Loucy (cell line): ENCODE measurements around the gene FOXN4.
A peak's percentile ranks its signal among the peaks of the same experiment; 100 is the strongest.

Source experiments
- H2AFZ ChIP-seq: fragments of 200-600 bp; sonication (generic); 2 replicates; pipeline ENCODE4 v1.6.0; 2016; ENCODE audit warnings: antibody characterized with exemption, mild to moderate bottlenecking, low read length, moderate library complexity
- H3F3A ChIP-seq: fragments of 200-600 bp; 2 replicates; pipeline ENCODE4 v1.6.0; 2016; ENCODE audit warnings: antibody characterized with exemption, low read depth, mild to moderate bottlenecking
- H3K27me3 ChIP-seq: fragments of 200-600 bp; sonication (generic); 2 replicates; pipeline ENCODE4 v1.6.1; 2014; ENCODE audit warnings: low read length, mild to moderate bottlenecking; ENCODE audit not compliant: insufficient read depth, poor library complexity, severe bottlenecking
- H3K36me3 ChIP-seq: fragments of 200-600 bp; sonication (generic); 2 replicates; pipeline ENCODE4 v1.6.1; 2016; ENCODE audit warnings: low read length; ENCODE audit not compliant: insufficient read depth
- H3K4me1 ChIP-seq: fragments of 200-600 bp; sonication (generic); 2 replicates; pipeline ENCODE4 v1.5.1; 2014; ENCODE audit warnings: low read length, mild to moderate bottlenecking; ENCODE audit not compliant: insufficient read depth, poor library complexity, severe bottlenecking
- H3K4me2 ChIP-seq: fragments of 200-600 bp; sonication (generic); 2 replicates; pipeline ENCODE4 v1.6.0; 2014; ENCODE audit warnings: antibody characterized with exemption, low read length, low read depth, mild to moderate bottlenecking; ENCODE audit not compliant: poor library complexity, severe bottlenecking
- H3K4me3 ChIP-seq: fragments of 200-600 bp; sonication (generic); 2 replicates; pipeline ENCODE4 v1.5.1; 2014; ENCODE audit warnings: low read length, mild to moderate bottlenecking, mixed read lengths; ENCODE audit not compliant: poor library complexity, severe bottlenecking
- H3K79me2 ChIP-seq: fragments of 200-600 bp; sonication (generic); 2 replicates; pipeline ENCODE4 v1.6.1; 2014; ENCODE audit warnings: low read length; ENCODE audit not compliant: insufficient read depth
- H3K9ac ChIP-seq: fragments of 200-600 bp; sonication (generic); 2 replicates; pipeline ENCODE4 v1.6.0; 2014; ENCODE audit warnings: mild to moderate bottlenecking, low read depth, low read length, moderate library complexity; ENCODE audit not compliant: poor library complexity, severe bottlenecking
- H3K9me2 ChIP-seq: fragments of 200-600 bp; sonication (generic); replicated peaks from 2 replicates; pipeline ENCODE4 v1.6.1; 2016; ENCODE audit warnings: low read depth, low read length, mixed read lengths
- H3K9me3 ChIP-seq: fragments of 200-600 bp; sonication (generic); 2 replicates; pipeline ENCODE4 v1.6.1; 2014; ENCODE audit warnings: mild to moderate bottlenecking, antibody characterized with exemption, low read length, low read depth; ENCODE audit not compliant: insufficient read depth
- H4K20me1 ChIP-seq: fragments of 200-600 bp; sonication (generic); 2 replicates; pipeline ENCODE4 v1.6.0; 2014; ENCODE audit warnings: antibody characterized with exemption, low read length, mild to moderate bottlenecking; ENCODE audit not compliant: insufficient read depth, poor library complexity, severe bottlenecking
- EZH2phosphoT487 ChIP-seq: fragments of 200-600 bp; IDR thresholded peaks from 2 replicates; pipeline ENCODE4 v1.6.1; 2018; ENCODE audit warnings: antibody characterized with exemption, mild to moderate bottlenecking, moderate library complexity, borderline replicate concordance
- TF ChIP-seq, protein P1 (sequence below): fragments of 200-600 bp; sonication (generic); conservative IDR thresholded peaks from 2 replicates; pipeline ENCODE4 v1.5.1; 2014; ENCODE audit warnings: mild to moderate bottlenecking, antibody characterized with exemption, low read length

Gene FOXN4

DNA sequence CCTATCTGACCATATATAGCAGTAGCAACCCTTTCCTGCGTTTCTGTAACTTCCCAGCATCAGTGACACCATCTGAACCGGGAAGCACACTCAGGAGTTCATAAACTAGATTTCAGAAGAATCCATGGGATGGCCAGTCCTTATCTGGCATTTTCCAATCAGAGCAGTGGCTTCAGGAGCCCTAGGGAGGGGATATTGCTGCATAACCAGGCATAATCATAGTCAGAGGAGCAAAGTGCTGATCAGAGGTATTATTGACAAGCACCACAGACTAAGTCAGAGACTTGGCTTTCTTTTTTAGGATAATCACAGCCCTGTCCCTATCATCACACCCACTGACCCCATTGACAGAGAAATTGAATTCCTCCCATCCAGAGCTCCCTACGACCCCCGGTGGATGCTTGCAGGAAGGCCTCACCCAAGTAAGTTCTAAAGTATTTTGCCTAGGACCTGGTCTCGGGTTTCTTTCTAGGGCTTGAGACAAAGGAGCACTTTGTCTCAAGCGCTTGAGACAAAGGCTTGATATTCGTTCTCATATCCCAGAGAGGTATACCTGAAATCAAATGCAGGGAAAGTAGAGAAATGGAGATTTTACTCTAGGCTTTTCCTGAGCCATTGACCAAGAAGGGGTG is 55.1 kb downstream of the FOXN4 start:
- H3K79me2 ChIP-seq, result no peaks in the 10 kb centered on the region
- TF ChIP-seq EZH2phosphoT487, result no peak
- TF ChIP-seq, protein P1, sequence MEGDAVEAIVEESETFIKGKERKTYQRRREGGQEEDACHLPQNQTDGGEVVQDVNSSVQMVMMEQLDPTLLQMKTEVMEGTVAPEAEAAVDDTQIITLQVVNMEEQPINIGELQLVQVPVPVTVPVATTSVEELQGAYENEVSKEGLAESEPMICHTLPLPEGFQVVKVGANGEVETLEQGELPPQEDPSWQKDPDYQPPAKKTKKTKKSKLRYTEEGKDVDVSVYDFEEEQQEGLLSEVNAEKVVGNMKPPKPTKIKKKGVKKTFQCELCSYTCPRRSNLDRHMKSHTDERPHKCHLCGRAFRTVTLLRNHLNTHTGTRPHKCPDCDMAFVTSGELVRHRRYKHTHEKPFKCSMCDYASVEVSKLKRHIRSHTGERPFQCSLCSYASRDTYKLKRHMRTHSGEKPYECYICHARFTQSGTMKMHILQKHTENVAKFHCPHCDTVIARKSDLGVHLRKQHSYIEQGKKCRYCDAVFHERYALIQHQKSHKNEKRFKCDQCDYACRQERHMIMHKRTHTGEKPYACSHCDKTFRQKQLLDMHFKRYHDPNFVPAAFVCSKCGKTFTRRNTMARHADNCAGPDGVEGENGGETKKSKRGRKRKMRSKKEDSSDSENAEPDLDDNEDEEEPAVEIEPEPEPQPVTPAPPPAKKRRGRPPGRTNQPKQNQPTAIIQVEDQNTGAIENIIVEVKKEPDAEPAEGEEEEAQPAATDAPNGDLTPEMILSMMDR, result no peak; the same call in 1 of the 2 replicates
- H3K9me2 ChIP-seq, result no peaks in the 10 kb centered on the region
- no peaks in the 10 kb centered on the region for H3K36me3 ChIP-seq
- no peaks in the 10 kb centered on the region for H3F3A ChIP-seq
- no peaks in the 10 kb centered on the region for H3K27me3 ChIP-seq
- no peaks in the 10 kb centered on the region for H3K4me1 ChIP-seq
- no peak overlapping the region for H3K4me2 ChIP-seq
- no peaks in the 10 kb centered on the region for H3K9me3 ChIP-seq
- no peak overlapping the region for H3K4me3 ChIP-seq
- H2AFZ ChIP-seq, result no peak overlapping the region
- no peak overlapping the region for H3K9ac ChIP-seq
- H4K20me1 ChIP-seq, result no peaks in the 10 kb centered on the region

DNA sequence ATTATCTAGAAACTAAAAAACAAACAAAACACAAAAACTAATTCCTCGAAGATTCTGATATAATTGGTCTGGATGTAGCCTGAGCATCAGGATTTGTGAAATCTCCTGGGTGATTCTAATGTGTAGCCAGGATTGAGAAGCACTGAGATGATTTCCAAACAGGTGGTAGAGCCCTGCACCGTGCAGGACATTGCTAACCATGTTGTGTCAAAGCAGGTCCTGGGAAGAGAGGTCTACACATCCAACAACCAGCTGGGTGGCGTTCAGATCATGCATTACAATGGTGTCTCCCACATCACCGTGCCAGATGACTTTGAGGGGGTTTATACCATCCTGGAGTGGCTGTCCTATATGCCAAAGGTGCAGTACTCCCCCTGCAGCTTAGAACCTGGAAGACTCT is 56.3 kb downstream of the FOXN4 start:
- no peaks in the 10 kb centered on the region for H3K9me3 ChIP-seq
- no peaks in the 10 kb centered on the region for H3K4me1 ChIP-seq
- no peaks in the 10 kb centered on the region for H3K27me3 ChIP-seq
- no peaks in the 10 kb centered on the region for H3F3A ChIP-seq
- H3K79me2 ChIP-seq, result no peaks in the 10 kb centered on the region
- H3K4me3 ChIP-seq, result no peak overlapping the region
- TF ChIP-seq EZH2phosphoT487, result no peak
- TF ChIP-seq, protein P1, result 0 out of 2 replicates have a peak, but pooled peaks have one; percentile 12
- H3K9me2 ChIP-seq, result no peaks in the 10 kb centered on the region
- H3K36me3 ChIP-seq, result no peaks in the 10 kb centered on the region
- H4K20me1 ChIP-seq, result no peaks in the 10 kb centered on the region
- H2AFZ ChIP-seq, result no peak overlapping the region
- no peak overlapping the region for H3K9ac ChIP-seq
- no peak overlapping the region for H3K4me2 ChIP-seq

DNA sequence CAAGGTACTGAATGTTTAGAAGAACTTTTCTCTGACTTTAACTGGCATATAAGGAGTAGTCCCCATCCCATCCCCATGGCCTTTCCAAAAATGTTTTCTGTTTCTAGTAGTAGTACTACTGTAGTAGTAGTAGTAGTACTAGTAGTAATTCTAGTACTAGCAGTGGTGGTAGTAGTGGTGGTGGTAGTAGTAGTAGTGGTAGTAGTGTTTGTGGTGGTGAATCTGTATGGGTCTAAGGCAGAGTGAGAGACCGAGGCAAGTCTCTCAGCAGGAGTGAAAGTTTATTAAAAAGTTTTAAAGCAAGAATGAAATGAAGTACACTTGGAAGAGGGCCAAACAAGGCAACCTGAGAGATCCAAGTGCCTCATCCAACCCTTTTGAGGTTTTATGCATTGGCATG is 58.6 kb downstream of the FOXN4 start:
- no peaks in the 10 kb centered on the region for H3F3A ChIP-seq
- H3K79me2 ChIP-seq, result no peaks in the 10 kb centered on the region
- H4K20me1 ChIP-seq, result no peaks in the 10 kb centered on the region
- H3K36me3 ChIP-seq, result no peaks in the 10 kb centered on the region
- H3K9me2 ChIP-seq, result no peaks in the 10 kb centered on the region
- H2AFZ ChIP-seq, result no peak overlapping the region
- no peaks in the 10 kb centered on the region for H3K9me3 ChIP-seq
- no peak overlapping the region for H3K4me2 ChIP-seq
- H3K9ac ChIP-seq, result no peak overlapping the region
- no peaks in the 10 kb centered on the region for H3K27me3 ChIP-seq
- H3K4me1 ChIP-seq, result no peaks in the 10 kb centered on the region
- TF ChIP-seq EZH2phosphoT487, result no peak
- TF ChIP-seq, protein P1, result no peak
- H3K4me3 ChIP-seq, result no peak overlapping the region
